Skeletal muscle tissue (tissue), 4 donors: ENCODE measurements around the gene ZNF516. TPM values are rescaled to one million over a fixed set of nuclear protein-coding genes. Genes with fewer than 3 reads are reported as not detected.

Experiments
- H3K27ac ChIP-seq: one replicate; pipeline ENCODE4 v1.7.0; 2013; ENCODE audit warnings: mild to moderate bottlenecking, low read depth, low read length, inconsistent platforms
- H3K27me3 ChIP-seq, 3 donors: one replicate each; pipeline ENCODE4 v1.7.0; 2013; ENCODE audit warnings: low read length in 3 of 3; ENCODE audit not compliant: control insufficient read depth in 3 of 3, insufficient read depth in 3 of 3
- H3K36me3 ChIP-seq, 3 donors: one replicate each; pipeline ENCODE4 v1.7.0; 2013; ENCODE audit warnings: low read length in 3 of 3; ENCODE audit not compliant: control insufficient read depth in 3 of 3, insufficient read depth in 3 of 3
- H3K4me1 ChIP-seq, 3 donors: one replicate each; pipeline ENCODE4 v1.7.0; 2013; ENCODE audit warnings: low read length in 3 of 3, mild to moderate bottlenecking in 3 of 3; ENCODE audit not compliant: control insufficient read depth in 3 of 3, insufficient read depth in 3 of 3
- H3K4me3 ChIP-seq, 3 donors: one replicate each; pipeline ENCODE4 v1.7.0; 2013; ENCODE audit warnings: low read length in 3 of 3
- H3K9ac ChIP-seq, 3 donors: one replicate each; pipeline ENCODE4 v1.7.0; 2013; ENCODE audit warnings: low read length in 3 of 3, mild to moderate bottlenecking in 3 of 3, moderate library complexity in 2 of 3, low read depth in 1 of 3
- H3K9me3 ChIP-seq, 3 donors: one replicate each; pipeline ENCODE4 v1.7.0; 2013; ENCODE audit warnings: low read length in 3 of 3; ENCODE audit not compliant: control insufficient read depth in 3 of 3
- total RNA-seq: library from RNA; depleted of rRNA; stranded (reverse); fragments of >200 nt; gene quantifications from one replicate; pipeline ENCODE4 v1.2.3, GENCODE V29; 2014
- donor health status: Osteomylitis.

ZNF516 gene
- total RNA-seq, 1 donor from 2014 or later = 33.9 TPM

- H3K9ac ChIP-seq = no peak overlapping the region
- no peak overlapping the region for H3K4me3 ChIP-seq
- no peaks in the 10 kb centered on the region for H3K4me1 ChIP-seq
- no peaks in the 10 kb centered on the region for H3K27me3 ChIP-seq
- H3K36me3 ChIP-seq = no peaks in the 10 kb centered on the region
- no peaks in the 10 kb centered on the region for H3K9me3 ChIP-seq
- H3K27ac ChIP-seq = no peak overlapping the region
These were observed 176.4 kb downstream of the ZNF516 start for GRCh38 chr18:76318607-76319006.

- Histone ChIP-seq H3K4me1 (no peaks in the 10 kb centered on the region), H3K36me3 (no peaks in the 10 kb centered on the region), H3K9me3 (no peaks in the 10 kb centered on the region), H3K4me3 (no peak overlapping the region), H3K27me3 (no peaks in the 10 kb centered on the region), H3K9ac (no peak overlapping the region), H3K27ac (no peak overlapping the region)
These were observed 177.9 kb downstream of the ZNF516 start for GRCh38 chr18:76317136-76317535.

GRCh38 chr18:76315722-76316230 is 179.3 kb downstream of the ZNF516 start:
- no peak overlapping the region for H3K9ac ChIP-seq
- no peaks in the 10 kb centered on the region for H3K27me3 ChIP-seq
- H3K4me1 ChIP-seq = no peaks in the 10 kb centered on the region
- H3K9me3 ChIP-seq = no peaks in the 10 kb centered on the region
- no peak overlapping the region for H3K27ac ChIP-seq
- no peaks in the 10 kb centered on the region for H3K36me3 ChIP-seq
- H3K4me3 ChIP-seq = no peak overlapping the region

- H3K27me3 ChIP-seq = no peaks in the 10 kb centered on the region
- H3K4me1 ChIP-seq = no peaks in the 10 kb centered on the region
- no peak overlapping the region for H3K4me3 ChIP-seq
- peaks cover 0 to 2% (median 0%) of the 10 kb centered on the region in 3 donors for H3K36me3 ChIP-seq
- no peaks in the 10 kb centered on the region for H3K9me3 ChIP-seq
- H3K9ac ChIP-seq = no peak overlapping the region
- no peak overlapping the region for H3K27ac ChIP-seq
These were observed 180.5 kb downstream of the ZNF516 start for GRCh38 chr18:76314496-76314895.

- Histone ChIP-seq H3K9me3 (no peaks in the 10 kb centered on the region), H3K4me3 (no peak overlapping the region), H3K36me3 (peaks cover 0 to 2% (median 0%) of the 10 kb centered on the region in 3 donors), H3K4me1 (no peaks in the 10 kb centered on the region), H3K9ac (no peak overlapping the region), H3K27me3 (no peaks in the 10 kb centered on the region), H3K27ac (no peak overlapping the region)
These were observed 181.0 kb downstream of the ZNF516 start for GRCh38 chr18:76314015-76314414.
